ENCODE data around the gene CDC42SE2. TPM values are rescaled to one million over a fixed set of nuclear protein-coding genes. Genes with fewer than 3 reads are reported as not detected.

CDC42SE2 gene
- total RNA-seq, 4 donors from 2014 or later = 71.8 to 118 (median 91.8) TPM

DNA sequence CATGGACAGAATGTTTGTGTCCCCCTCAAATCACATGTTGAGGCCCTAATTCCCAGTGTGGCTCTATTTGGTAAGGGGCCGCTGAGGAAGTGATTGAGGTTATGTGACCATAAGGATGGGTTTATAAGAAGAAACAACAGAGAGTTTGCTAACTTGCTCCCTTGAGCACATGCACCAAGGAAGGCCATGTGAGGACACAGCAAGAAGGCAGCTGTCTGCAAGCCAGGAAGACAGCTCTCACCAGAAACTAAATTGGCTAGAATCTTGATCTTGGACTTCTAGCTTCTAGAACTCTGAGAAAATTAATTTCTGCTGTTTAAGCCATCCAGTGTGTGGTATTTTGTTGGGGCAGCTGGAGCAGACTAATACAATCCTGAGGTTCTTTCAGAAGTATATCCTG lies 35.2 kb upstream of the CDC42SE2 start:
- in situ Hi-C loops (cut with MboI; ENCODE audit: low pct_ligation_motif_present in 1 of 4, low pct_unique_long_range_greater_than_20kb in 1 of 4, low sequenced_read_pairs in 3 of 4) (no loop called here), intact Hi-C loops (cut with DNase I; ENCODE audit: low total_unique reads) (no loop called here)
- H3K9me3 ChIP-seq = no peaks in the 10 kb centered on the region
- H3K4me1 ChIP-seq = peaks cover 0 to 23% (median 14%) of the 10 kb centered on the region in 4 donors
- no peak overlapping the region for H3K4me3 ChIP-seq
- H3K36me3 ChIP-seq = no peaks in the 10 kb centered on the region
- H3K27ac ChIP-seq = no peak overlapping the region
- no peak for DNase-seq
- WGBS, 2 donors (ENCODE audit: low coverage in 1 of 2) = 73 to 100% methylated on average over 1 of the region's 1 CpG
- TF ChIP-seq EP300 (IDR thresholded peaks at IDR 0.05; ENCODE audit: low read depth) = no peak
- no peak for TF ChIP-seq CTCF (IDR thresholded peaks at IDR 0.05)
- TF ChIP-seq POLR2A (IDR thresholded peaks at IDR 0.05) = no peak
- TF ChIP-seq POLR2AphosphoS5 (IDR thresholded peaks at IDR 0.05) = no peak
- H3K27me3 ChIP-seq = no peaks in the 10 kb centered on the region

GRCh38 chr5:131229623-131230022 lies 34.2 kb upstream of the CDC42SE2 start:
- H3K9me3 ChIP-seq = no peaks in the 10 kb centered on the region
- TF ChIP-seq EP300 (IDR thresholded peaks at IDR 0.05; ENCODE audit: low read depth) (no peak), POLR2AphosphoS5 (IDR thresholded peaks at IDR 0.05) (no peak), CTCF (IDR thresholded peaks at IDR 0.05) (no peak), POLR2A (IDR thresholded peaks at IDR 0.05) (no peak)
- intact Hi-C loops (cut with DNase I; ENCODE audit: low total_unique reads) = no loop called here
- no peaks in the 10 kb centered on the region for H3K27me3 ChIP-seq
- no peak overlapping the region for H3K27ac ChIP-seq
- no peak overlapping the region for H3K4me3 ChIP-seq
- no peaks in the 10 kb centered on the region for H3K36me3 ChIP-seq
- DNase-seq = no peak
- in situ Hi-C loops (cut with MboI; ENCODE audit: low pct_ligation_motif_present in 1 of 4, low pct_unique_long_range_greater_than_20kb in 1 of 4, low sequenced_read_pairs in 3 of 4) = no loop called here
- H3K4me1 ChIP-seq = peaks cover 0 to 14% (median 5%) of the 10 kb centered on the region in 4 donors
- whole genome bisulfite sequencing, 2 donors (ENCODE audit: low coverage in 1 of 2) = 75 to 78% methylated on average over 2 to 4 of the region's 4 CpGs

- 82 to 89% methylated on average over 5 of the region's 5 CpGs for WGBS, 2 donors (ENCODE audit: low coverage in 1 of 2)
- in situ Hi-C loops (cut with MboI; ENCODE audit: low pct_ligation_motif_present in 1 of 4, low pct_unique_long_range_greater_than_20kb in 1 of 4, low sequenced_read_pairs in 3 of 4) = no loop called here
- no peak for TF ChIP-seq POLR2A (IDR thresholded peaks at IDR 0.05)
- TF ChIP-seq POLR2AphosphoS5 (IDR thresholded peaks at IDR 0.05) = no peak
- no peak for TF ChIP-seq CTCF (IDR thresholded peaks at IDR 0.05)
- H3K4me3 ChIP-seq = no peak overlapping the region
- H3K36me3 ChIP-seq = no peaks in the 10 kb centered on the region
- H3K4me1 ChIP-seq = peaks cover 0 to 6% (median 0%) of the 10 kb centered on the region in 4 donors
- intact Hi-C loops (cut with DNase I; ENCODE audit: low total_unique reads) = no loop called here
- H3K27me3 ChIP-seq = no peaks in the 10 kb centered on the region
- no peak overlapping the region for H3K27ac ChIP-seq
- DNase-seq = no peak
- no peaks in the 10 kb centered on the region for H3K9me3 ChIP-seq
Observed at GRCh38 chr5:131230406-131230805, 33.4 kb upstream of the CDC42SE2 start.

- Histone ChIP-seq H3K4me1 (peaks cover 0 to 23% (median 5%) of the 10 kb centered on the region in 4 donors), H3K27ac (no peak overlapping the region), H3K27me3 (no peaks in the 10 kb centered on the region), H3K4me3 (no peak overlapping the region), H3K9me3 (no peaks in the 10 kb centered on the region), H3K36me3 (no peaks in the 10 kb centered on the region)
- no peak for TF ChIP-seq EP300 (IDR thresholded peaks at IDR 0.05; ENCODE audit: low read depth)
- intact Hi-C loops (cut with DNase I; ENCODE audit: low total_unique reads) (no loop called here), in situ Hi-C loops (cut with MboI; ENCODE audit: low pct_ligation_motif_present in 1 of 4, low pct_unique_long_range_greater_than_20kb in 1 of 4, low sequenced_read_pairs in 3 of 4) (no loop called here)
- 64 to 73% methylated on average over 1 of the region's 1 CpG for WGBS, 2 donors (ENCODE audit: low coverage in 1 of 2)
- no peak for DNase-seq
Observed at GRCh38 chr5:131239686-131240085, 24.2 kb upstream of the CDC42SE2 start.

DNA sequence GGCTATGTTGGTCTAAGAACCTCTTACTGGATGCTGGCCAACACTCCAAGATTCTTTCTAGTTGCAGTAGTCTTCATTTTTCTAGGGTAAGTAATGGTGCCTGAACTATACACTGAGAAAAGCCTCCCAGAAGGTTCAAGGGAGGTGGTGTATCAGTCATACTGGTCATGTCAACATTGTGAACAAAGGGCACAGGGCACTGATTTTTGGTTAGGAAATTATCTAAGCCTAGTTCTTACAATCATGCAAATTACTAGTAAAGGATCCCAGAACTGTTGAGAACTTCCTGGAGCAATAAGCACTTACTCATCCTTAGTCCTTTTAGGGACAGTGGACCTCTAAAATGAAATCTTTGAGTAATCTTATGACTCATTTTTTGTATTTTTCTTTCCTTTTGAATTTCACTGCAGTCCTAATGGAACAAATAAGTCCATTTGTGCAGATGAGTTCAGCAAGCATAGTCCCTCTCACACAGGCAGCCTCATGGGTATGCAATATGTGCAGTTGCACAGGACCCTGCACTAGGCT lies 21.1 kb upstream of the CDC42SE2 start:
- H3K27me3 ChIP-seq = no peaks in the 10 kb centered on the region
- intact Hi-C loops (cut with DNase I; ENCODE audit: low total_unique reads) (no loop called here), in situ Hi-C loops (cut with MboI; ENCODE audit: low pct_ligation_motif_present in 1 of 4, low pct_unique_long_range_greater_than_20kb in 1 of 4, low sequenced_read_pairs in 3 of 4) (no loop called here)
- no peaks in the 10 kb centered on the region for H3K36me3 ChIP-seq
- no peak for DNase-seq
- H3K4me1 ChIP-seq = peaks cover 0 to 27% (median 9%) of the 10 kb centered on the region in 4 donors
- TF ChIP-seq POLR2AphosphoS5 (IDR thresholded peaks at IDR 0.05) (no peak), POLR2A (IDR thresholded peaks at IDR 0.05) (no peak), CTCF (IDR thresholded peaks at IDR 0.05) (no peak), EP300 (IDR thresholded peaks at IDR 0.05; ENCODE audit: low read depth) (no peak)
- H3K9me3 ChIP-seq = peaks cover 8 to 9% of the 10 kb centered on the region in 2 donors
- H3K4me3 ChIP-seq = no peak overlapping the region
- H3K27ac ChIP-seq = peak overlapping the region in 2 of 4 donors; percentile 3 to 14
